MM.1S (cell line): Measurements from ENCODE around the gene PMVK.

Experiments used
- EZH2 ChIP-seq: fragments of 300-600 bp; sonication (generic); optimal IDR thresholded peaks from 2 replicates; pipeline ENCODE3; 2017; ENCODE audit warnings: low read depth, mild to moderate bottlenecking, antibody characterized with exemption, low read length, mixed read lengths
- TF ChIP-seq, protein P1 (sequence below): fragments of 300-600 bp; sonication (generic); IDR thresholded peaks from 2 replicates; pipeline ENCODE4 v1.5.1; 2016; ENCODE audit warnings: antibody characterized with exemption, low read length, mixed read lengths

GRCh38 chr1:154959426-154959780 is 22.9 kb upstream of the PMVK start:
- TF ChIP-seq, protein P1, sequence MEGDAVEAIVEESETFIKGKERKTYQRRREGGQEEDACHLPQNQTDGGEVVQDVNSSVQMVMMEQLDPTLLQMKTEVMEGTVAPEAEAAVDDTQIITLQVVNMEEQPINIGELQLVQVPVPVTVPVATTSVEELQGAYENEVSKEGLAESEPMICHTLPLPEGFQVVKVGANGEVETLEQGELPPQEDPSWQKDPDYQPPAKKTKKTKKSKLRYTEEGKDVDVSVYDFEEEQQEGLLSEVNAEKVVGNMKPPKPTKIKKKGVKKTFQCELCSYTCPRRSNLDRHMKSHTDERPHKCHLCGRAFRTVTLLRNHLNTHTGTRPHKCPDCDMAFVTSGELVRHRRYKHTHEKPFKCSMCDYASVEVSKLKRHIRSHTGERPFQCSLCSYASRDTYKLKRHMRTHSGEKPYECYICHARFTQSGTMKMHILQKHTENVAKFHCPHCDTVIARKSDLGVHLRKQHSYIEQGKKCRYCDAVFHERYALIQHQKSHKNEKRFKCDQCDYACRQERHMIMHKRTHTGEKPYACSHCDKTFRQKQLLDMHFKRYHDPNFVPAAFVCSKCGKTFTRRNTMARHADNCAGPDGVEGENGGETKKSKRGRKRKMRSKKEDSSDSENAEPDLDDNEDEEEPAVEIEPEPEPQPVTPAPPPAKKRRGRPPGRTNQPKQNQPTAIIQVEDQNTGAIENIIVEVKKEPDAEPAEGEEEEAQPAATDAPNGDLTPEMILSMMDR, result no peak
- no peak for TF ChIP-seq EZH2
